H1 (cell line): Measurements from ENCODE around the gene HOXD1. TPM values are rescaled to one million over a fixed set of nuclear protein-coding genes. Genes with fewer than 3 reads are reported as not detected.

Experiments
- CTCF ChIA-PET: fragments of 300-600 bp; sonication (Branson Sonifier 250); formaldehyde crosslinking; loops from one replicate; lab custom pipeline; 2021; ENCODE audit not compliant: partially characterized antibody; lab: Charles Lee
- POLR2A ChIA-PET: fragments of 300-600 bp; sonication (Branson Sonifier 250); formaldehyde crosslinking; loops from one replicate; lab custom pipeline; 2021; ENCODE audit warnings: inconsistent platforms; ENCODE audit not compliant: partially characterized antibody; lab: Charles Lee
- DNase-seq, 2 experiments: peaks; one replicate each; pipeline versions ENCODE4 v3.0.0 to v3.0.0-alpha.2; 2010 to 2022; ENCODE audit warnings: low spot score in 2 of 2, low read depth in 1 of 2, mixed read lengths in 1 of 2
- FAIRE-seq: peaks from 2 replicates; lab custom pipeline; 2011; peaks lifted over from hg19 to GRCh38; lab: Jason Lieb, UNC
- H2AFZ ChIP-seq: 2 replicates; pipeline ENCODE4 v1.8.1; 2012; ENCODE audit warnings: low read length, inconsistent platforms
- H2AK5ac ChIP-seq: 2 replicates; pipeline ENCODE4 v1.6.1; 2013; ENCODE audit warnings: low read depth, low read length
- H2BK120ac ChIP-seq: replicated peaks from 2 replicates; pipeline ENCODE3; 2013; ENCODE audit warnings: low read depth, low read length, inconsistent platforms
- H2BK12ac ChIP-seq: 2 replicates; pipeline ENCODE4 v1.6.1; 2013; ENCODE audit warnings: low read depth, low read length
- H2BK15ac ChIP-seq: 2 replicates; pipeline ENCODE4 v1.6.1; 2013; ENCODE audit warnings: low read length
- H2BK20ac ChIP-seq: 2 replicates; pipeline ENCODE4 v1.6.1; 2013; ENCODE audit warnings: low read length
- H2BK5ac ChIP-seq: 2 replicates; pipeline ENCODE4 v1.6.1; 2013; ENCODE audit warnings: low read depth, low read length
- H3K14ac ChIP-seq: 2 replicates; pipeline ENCODE4 v1.6.1; 2013; ENCODE audit warnings: inconsistent platforms; ENCODE audit not compliant: insufficient read length
- H3K18ac ChIP-seq: 2 replicates; pipeline ENCODE4 v1.6.1; 2013; ENCODE audit warnings: low read length; ENCODE audit errors: extremely low read depth
- H3K23ac ChIP-seq: 2 replicates; pipeline ENCODE4 v1.6.1; 2013; ENCODE audit warnings: inconsistent platforms; ENCODE audit not compliant: insufficient read length
- H3K23me2 ChIP-seq: 2 replicates; pipeline ENCODE4 v1.6.1; 2013; ENCODE audit warnings: low read depth, low read length
- H3K27ac ChIP-seq: 2 replicates; pipeline ENCODE4 v1.6.1; 2011; ENCODE audit warnings: low read depth, low read length, inconsistent platforms
- H3K27me3 ChIP-seq, 4 experiments: replicated peaks in 1 of 4; 1 replicate in 1 of 4; 2 replicates in 3 of 4; pipeline versions ENCODE4 v1.6.1 to v1.8.1; 2011 to 2013; ENCODE audit warnings: low read length in 3 of 4, mild to moderate bottlenecking in 3 of 4, inconsistent platforms in 2 of 4, mixed read lengths in 2 of 4, moderate library complexity in 1 of 4; ENCODE audit not compliant: control insufficient read depth in 3 of 4, insufficient read depth in 3 of 4; ENCODE audit errors: extremely low read depth in 1 of 4
- H3K36me3 ChIP-seq, 4 experiments: 2 replicates each; pipeline versions ENCODE4 v1.6.1 to v1.8.1; 2011 to 2013; ENCODE audit warnings: mild to moderate bottlenecking in 4 of 4, low read length in 3 of 4, moderate library complexity in 2 of 4, control low read depth in 1 of 4, inconsistent platforms in 1 of 4; ENCODE audit not compliant: insufficient read depth in 4 of 4, control insufficient read depth in 2 of 4
- H3K4ac ChIP-seq: replicated peaks from 2 replicates; pipeline ENCODE3; 2013; ENCODE audit warnings: low read length, low read depth, mixed read lengths, inconsistent platforms; ENCODE audit not compliant: insufficient read length
- H3K4me1 ChIP-seq, 4 experiments: replicated peaks in 1 of 4; 1 replicate in 1 of 4; 2 replicates in 3 of 4; pipeline versions ENCODE4 v1.6.1 to v1.8.1; 2011 to 2013; ENCODE audit warnings: low read length in 3 of 4, inconsistent platforms in 2 of 4, mixed read lengths in 1 of 4; ENCODE audit not compliant: insufficient read depth in 4 of 4, control insufficient read depth in 3 of 4
- H3K4me2 ChIP-seq, 2 experiments: 2 replicates each; pipeline versions ENCODE4 v1.6.1 to v1.8.1; 2011 to 2013; ENCODE audit warnings: low read depth in 2 of 2, low read length in 2 of 2, control low read depth in 1 of 2, inconsistent platforms in 1 of 2, mild to moderate bottlenecking in 1 of 2; ENCODE audit not compliant: insufficient read depth in 1 of 2
- H3K4me3 ChIP-seq, 4 experiments: fragments of 200-600, 300-600 bp in 1 of 4; sonication (generic), shearing (Covaris generic), sonication (Bioruptor Twin) in 1 of 4; 2 replicates each; pipeline versions ENCODE4 v1.5.1 to v1.8.1; 2011 to 2016; ENCODE audit warnings: low read length in 4 of 4, low read depth in 3 of 4, control low read depth in 2 of 4, inconsistent platforms in 2 of 4, mild to moderate bottlenecking in 2 of 4, mixed read lengths in 1 of 4, moderate library complexity in 1 of 4; ENCODE audit not compliant: insufficient read depth in 2 of 4; ENCODE audit errors: extremely low read depth in 1 of 4
- H3K56ac ChIP-seq: replicated peaks from 2 replicates; pipeline ENCODE3; 2013; ENCODE audit warnings: low read depth, mild to moderate bottlenecking, mixed read lengths, low read length, inconsistent platforms; ENCODE audit not compliant: insufficient read length
- H3K79me1 ChIP-seq: 2 replicates; pipeline ENCODE4 v1.6.1; 2013; ENCODE audit warnings: low read depth, low read length, control low read depth
- H3K79me2 ChIP-seq, 2 experiments: 2 replicates each; pipeline versions ENCODE4 v1.6.1 to v1.8.1; 2012 to 2013; ENCODE audit warnings: low read length in 2 of 2, mild to moderate bottlenecking in 2 of 2, inconsistent platforms in 1 of 2; ENCODE audit not compliant: insufficient read depth in 2 of 2, control insufficient read depth in 1 of 2
- H3K9ac ChIP-seq, 4 experiments: replicated peaks in 1 of 4; 1 replicate in 1 of 4; 2 replicates in 3 of 4; pipeline versions ENCODE4 v1.6.1 to v1.8.1; 2011 to 2013; ENCODE audit warnings: low read depth in 3 of 4, low read length in 3 of 4, control low read depth in 2 of 4, mild to moderate bottlenecking in 2 of 4, moderate library complexity in 2 of 4, inconsistent platforms in 1 of 4; ENCODE audit errors: extremely low read depth in 1 of 4
- H3K9me3 ChIP-seq, 2 experiments: 2 replicates each; pipeline versions ENCODE4 v1.6.1 to v1.8.1; 2012 to 2013; ENCODE audit warnings: mild to moderate bottlenecking in 2 of 2, moderate library complexity in 2 of 2, control low read depth in 1 of 2, inconsistent platforms in 1 of 2, low read depth in 1 of 2, low read length in 1 of 2, mixed read lengths in 1 of 2; ENCODE audit not compliant: insufficient read depth in 2 of 2
- H4K20me1 ChIP-seq, 2 experiments: replicated peaks in 1 of 2; 2 replicates each; pipeline versions ENCODE3 to v1.8.1; 2011 to 2013; ENCODE audit warnings: inconsistent platforms in 2 of 2, low read length in 2 of 2, mild to moderate bottlenecking in 1 of 2; ENCODE audit not compliant: insufficient read depth in 2 of 2, control insufficient read depth in 1 of 2
- H4K5ac ChIP-seq: 2 replicates; pipeline ENCODE4 v1.6.1; 2013; ENCODE audit warnings: low read length, low read depth, mixed read lengths, inconsistent platforms; ENCODE audit not compliant: insufficient read length
- H4K8ac ChIP-seq: 2 replicates; pipeline ENCODE4 v1.8.0; 2013; ENCODE audit warnings: mild to moderate bottlenecking, moderate library complexity, low read length, inconsistent platforms; ENCODE audit not compliant: insufficient read depth; ENCODE audit errors: extremely low read depth
- H4K91ac ChIP-seq: replicated peaks from 2 replicates; pipeline ENCODE3; 2013; ENCODE audit warnings: low read length, mixed read lengths, inconsistent platforms; ENCODE audit not compliant: insufficient read length
- ATF3 ChIP-seq: IDR thresholded peaks from 2 replicates; pipeline ENCODE4 v1.6.1; 2011; ENCODE audit warnings: low read depth, mild to moderate bottlenecking, low read length; ENCODE audit not compliant: insufficient read depth
- EZH2 ChIP-seq: fragments of 200-600 bp; sonication (generic); IDR thresholded peaks from 2 replicates; pipeline ENCODE4 v1.7.1; 2012; ENCODE audit warnings: low read depth, mild to moderate bottlenecking, moderate library complexity, low read length, inconsistent platforms; ENCODE audit not compliant: severe bottlenecking
- RBBP5 ChIP-seq: IDR thresholded peaks from 2 replicates; pipeline ENCODE4 v1.7.1; 2012; ENCODE audit warnings: low read depth, mild to moderate bottlenecking, inconsistent platforms, low read length, moderate library complexity, borderline replicate concordance
- RNF2 ChIP-seq: fragments of 200-900, 300-1000 bp; sonication (generic); IDR thresholded peaks from 2 replicates; pipeline ENCODE4 v1.7.1; 2016; ENCODE audit warnings: borderline replicate concordance, low read depth, mild to moderate bottlenecking, antibody characterized with exemption, low read length; ENCODE audit not compliant: poor library complexity, severe bottlenecking; ENCODE audit errors: missing control alignments
- SUZ12 ChIP-seq: fragments of 200-600 bp; sonication (generic); IDR thresholded peaks from 2 replicates; pipeline ENCODE4 v1.6.1; 2012; ENCODE audit warnings: mild to moderate bottlenecking, inconsistent platforms, low read length, moderate library complexity, mixed read lengths
- WGBS, 2 experiments: shearing (Covaris generic) in 1 of 2; methylation state at CpG; one replicate each; pipeline versions ENCODE4 v1.1.6 to v1.1.7; 2013 to 2015; ENCODE audit warnings: low lambda C conversion rate in 2 of 2, mixed read lengths in 2 of 2, inconsistent platforms in 1 of 2, low coverage in 1 of 2, missing lambda C conversion rate in 1 of 2; ENCODE audit not compliant: insufficient replicate concordance in 2 of 2, insufficient coverage in 1 of 2, insufficient read length in 1 of 2; ENCODE audit errors: extremely low coverage in 1 of 2, missing lambda C conversion rate in 1 of 2; 5-methylcytosine and 5-hydroxymethylcytosine counted together
- polyA plus RNA-seq, 7 experiments: library from polyadenylated mRNA; depleted of rRNA in 3 of 7; stranded (reverse) in 5 of 7; unstranded in 2 of 7; fragments of >200 nt in 5 of 7; fragments of 200-250 nt in 2 of 7; gene quantifications; 1 replicate in 5 of 7; 2 replicates in 1 of 7; 4 replicates in 1 of 7; pipeline versions ENCODE4 v1.2.1 to v1.2.3, GENCODE V29; 2011 to 2013; ENCODE audit warnings: missing spikeins in 2 of 7, mixed read lengths in 2 of 7
- total RNA-seq: library from RNA; stranded (reverse); fragmentation: NEBNext Ultra II Directional; extraction: Animal tissue kit (Norgen Biotek cat#: 25700); gene quantifications from 2 replicates; pipeline ENCODE4 v1.2.1, GENCODE V29; 2021

The HOXD1 gene
- total and polyA plus RNA-seq, 2 of the 8 experiments (the other 6 are each of a cell fraction or from before 2014, with no cell fraction given), result 0.03 TPM; not detected in 1

- DNase-seq, result no peak
- Histone ChIP-seq H2BK20ac (no peak overlapping the region), H3K4ac (no peak overlapping the region), H3K9ac (no peak overlapping the region), H3K4me3 (peak overlapping the region in 1 of 4 experiments; percentile 54; a peak in 2 of 8 replicates), H2BK12ac (0 out of 2 replicates have a peak overlapping the region, but pooled peaks have one; percentile 71), H3K79me1 (no peaks in the 10 kb centered on the region), H3K18ac (no peak overlapping the region), H2BK5ac (no peak overlapping the region), H2AK5ac (no peak overlapping the region), H2AFZ (no peak overlapping the region), H3K36me3 (no peaks in the 10 kb centered on the region), H3K23me2 (peaks cover 11% of the 10 kb centered on the region; the same call in 1 of the 2 replicates), H3K4me2 (peak overlapping the region; percentile 63 to 76), H4K5ac (no peak overlapping the region), H3K4me1 (peaks cover 3 to 6% (median 4%) of the 10 kb centered on the region in 4 experiments; a peak in 5 of 7 replicates), H3K79me2 (no peaks in the 10 kb centered on the region), H4K8ac (no peak overlapping the region), H3K23ac (no peak overlapping the region), H4K20me1 (peaks cover 15 to 21% of the 10 kb centered on the region in 2 experiments), H3K27me3 (peaks cover 78 to 99% (median 95%) of the 10 kb centered on the region in 4 experiments), H3K14ac (no peak overlapping the region), H4K91ac (no peak overlapping the region), H3K9me3 (no peaks in the 10 kb centered on the region), H3K56ac (no peak overlapping the region), H2BK120ac (no peak overlapping the region), H3K27ac (no peak overlapping the region), H2BK15ac (no peak overlapping the region)
- TF ChIP-seq RBBP5 (no peak), ATF3 (no peak), EZH2 (peak; percentile 97), RNF2 (peak; percentile 79), SUZ12 (peak; percentile 94; the same call in 1 of the 2 replicates)
- ChIA-PET CTCF (interaction anchor here (0.6 to 8.7 kb wide), 11 partner anchors 8 to 367 kb away, joined by 3 to 60 read pairs (median 4); no protein-coding TSS in a partner anchor), POLR2A (interaction anchor here (0.8 to 1.5 kb wide), 2 partner anchors 12 to 83 kb away, joined by 3 read pairs; no protein-coding TSS in a partner anchor)
- 10% methylated on average over 13 of the region's 13 CpGs; no CpG with 5 or more reads in 1 of the 2 experiments for WGBS, 2 experiments
- FAIRE-seq, result no peak
Measured at GRCh38 chr2:176187200-176187898, 1.1 kb upstream of the HOXD1 start.
